Progenitor cell of endocrine pancreas (in vitro differentiated cells): ENCODE data around the gene TSKS. TPM values are rescaled to one million over a fixed set of nuclear protein-coding genes. Genes with fewer than 3 reads are reported as not detected.

Experiments used
- DNase-seq: peaks from one replicate; pipeline ENCODE4 v3.0.0; 2021; ENCODE audit warnings: low spot score; ENCODE audit not compliant: unreplicated experiment
- H3K27ac Mint-ChIP-seq: 2 replicates; pipeline ENCODE4 v1.8.0; 2021; ENCODE audit warnings: mild to moderate bottlenecking, moderate library complexity, mixed read lengths
- H3K27me3 Mint-ChIP-seq: 2 replicates; pipeline ENCODE4 v1.8.0; 2021; ENCODE audit warnings: mixed read lengths
- H3K36me3 Mint-ChIP-seq: 2 replicates; pipeline ENCODE4 v1.8.0; 2022; ENCODE audit warnings: mixed read lengths; ENCODE audit not compliant: insufficient read depth
- H3K4me1 Mint-ChIP-seq: 2 replicates; pipeline ENCODE4 v1.8.0; 2021; ENCODE audit warnings: low read depth, mixed read lengths
- H3K4me3 Mint-ChIP-seq: 2 replicates; pipeline ENCODE4 v1.8.0; 2021; ENCODE audit warnings: low read depth, mild to moderate bottlenecking, moderate library complexity, mixed read lengths
- H3K9me3 Mint-ChIP-seq: 2 replicates; pipeline ENCODE4 v1.8.0; 2021; ENCODE audit warnings: low read depth, mixed read lengths
- CTCF ChIP-seq: fragments of 200-600 bp; sonication (generic); IDR thresholded peaks from one replicate; pipeline ENCODE4 v1.5.0; 2021; ENCODE audit warnings: antibody characterized with exemption, mild to moderate bottlenecking; ENCODE audit not compliant: unreplicated experiment
- total RNA-seq: library from RNA; stranded (reverse); gene quantifications from 2 replicates; pipeline ENCODE4 v1.2.1, GENCODE V29; 2021

Gene TSKS
- total RNA-seq, 1 donor from 2014 or later = not detected

GRCh38 chr19:49701271-49701786 is 61.8 kb downstream of the TSKS start:
- H3K36me3 Mint-ChIP-seq = peaks cover 6% of the 10 kb centered on the region
- DNase-seq = no peak
- no peak for TF ChIP-seq CTCF
- no peaks in the 10 kb centered on the region for H3K9me3 Mint-ChIP-seq
- H3K27ac Mint-ChIP-seq = no peak overlapping the region
- H3K27me3 Mint-ChIP-seq = no peaks in the 10 kb centered on the region
- no peak overlapping the region for H3K4me3 Mint-ChIP-seq
- H3K4me1 Mint-ChIP-seq = no peaks in the 10 kb centered on the region

- no peak for DNase-seq
- Mint-ChIP-seq H3K36me3 (peaks cover 6% of the 10 kb centered on the region), H3K4me1 (no peaks in the 10 kb centered on the region), H3K27ac (no peak overlapping the region), H3K9me3 (no peaks in the 10 kb centered on the region), H3K27me3 (no peaks in the 10 kb centered on the region), H3K4me3 (no peak overlapping the region)
- TF ChIP-seq CTCF = no peak
These were observed 62.5 kb downstream of the TSKS start for GRCh38 chr19:49700563-49700962.

- H3K4me3 Mint-ChIP-seq = no peak overlapping the region
- H3K9me3 Mint-ChIP-seq = no peaks in the 10 kb centered on the region
- TF ChIP-seq CTCF = no peak
- H3K4me1 Mint-ChIP-seq = no peaks in the 10 kb centered on the region
- no peak overlapping the region for H3K27ac Mint-ChIP-seq
- no peaks in the 10 kb centered on the region for H3K27me3 Mint-ChIP-seq
- no peak for DNase-seq
- H3K36me3 Mint-ChIP-seq = peaks cover 6% of the 10 kb centered on the region
These were observed 63.7 kb downstream of the TSKS start for GRCh38 chr19:49699364-49699763.

- peaks cover 8% of the 10 kb centered on the region for H3K36me3 Mint-ChIP-seq
- no peak for TF ChIP-seq CTCF
- peaks cover 1% of the 10 kb centered on the region for H3K4me1 Mint-ChIP-seq
- no peak for DNase-seq
- H3K27me3 Mint-ChIP-seq = no peaks in the 10 kb centered on the region
- no peaks in the 10 kb centered on the region for H3K9me3 Mint-ChIP-seq
- H3K27ac Mint-ChIP-seq = no peak overlapping the region
- no peak overlapping the region for H3K4me3 Mint-ChIP-seq
These were observed 66.2 kb downstream of the TSKS start for GRCh38 chr19:49696865-49697264.

- peaks cover 8% of the 10 kb centered on the region for H3K36me3 Mint-ChIP-seq
- H3K4me1 Mint-ChIP-seq = peaks cover 1% of the 10 kb centered on the region
- no peak overlapping the region for H3K4me3 Mint-ChIP-seq
- H3K9me3 Mint-ChIP-seq = no peaks in the 10 kb centered on the region
- no peaks in the 10 kb centered on the region for H3K27me3 Mint-ChIP-seq
- DNase-seq = no peak
- H3K27ac Mint-ChIP-seq = no peak overlapping the region
- TF ChIP-seq CTCF = no peak
These were observed 67.0 kb downstream of the TSKS start for GRCh38 chr19:49696115-49696514.
